NOMO-1 treated with dmso at 0.1 percent for 144 hours (cell line): Measurements from ENCODE around the gene FEM1A.
"Not testable (repeated sequence)": the region's sequence is repeated elsewhere in the genome, so short reads cannot be mapped to it uniquely, and the experiment has no call there.

Experiments used
- DNase-seq: peaks from one replicate; lab custom pipeline; 2025; ENCODE audit not compliant: unreplicated experiment; lab: John Stamatoyannopoulos, UW

The FEM1A gene

GRCh38 chr19:4811328-4812131 is 20.0 kb downstream of the FEM1A start:
- DNase-seq: peak; percentile 64

DNA sequence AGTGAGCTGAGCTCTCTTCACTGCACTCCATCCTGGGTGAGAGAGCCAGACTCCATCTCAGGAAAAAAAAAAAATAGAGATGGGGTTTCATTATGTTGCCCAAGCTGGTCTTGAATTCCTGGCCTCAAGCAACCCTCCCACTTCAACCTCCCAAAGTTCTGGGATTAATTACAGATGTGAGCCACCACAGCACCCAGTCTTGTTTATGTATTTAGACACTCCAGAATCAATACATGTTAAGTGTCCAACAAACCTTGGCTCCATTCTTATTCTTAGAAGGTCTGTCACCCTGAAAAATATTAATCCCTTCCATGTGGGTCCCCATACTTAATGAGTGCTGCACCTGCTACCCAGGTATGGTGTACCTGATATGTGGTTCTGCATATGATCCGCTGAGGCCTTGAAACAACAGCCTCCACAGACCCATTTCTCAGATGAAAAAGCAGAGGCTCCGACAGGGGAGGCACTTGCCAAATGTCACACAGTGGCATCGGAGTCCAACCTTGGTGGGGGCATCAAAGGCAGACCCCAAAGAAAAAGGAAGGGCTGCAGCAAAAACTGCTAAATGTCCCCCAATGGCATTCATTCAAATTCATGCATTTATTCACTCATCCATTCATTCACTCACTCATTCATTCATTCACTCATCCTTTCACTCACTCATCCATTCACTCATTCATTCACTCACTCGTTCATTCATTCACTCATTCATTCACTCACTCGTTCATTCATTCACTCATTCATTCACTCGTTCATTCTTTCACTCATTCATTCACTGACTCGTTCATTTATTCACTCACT is 23.3 kb downstream of the FEM1A start:
- no peak for DNase-seq

DNA sequence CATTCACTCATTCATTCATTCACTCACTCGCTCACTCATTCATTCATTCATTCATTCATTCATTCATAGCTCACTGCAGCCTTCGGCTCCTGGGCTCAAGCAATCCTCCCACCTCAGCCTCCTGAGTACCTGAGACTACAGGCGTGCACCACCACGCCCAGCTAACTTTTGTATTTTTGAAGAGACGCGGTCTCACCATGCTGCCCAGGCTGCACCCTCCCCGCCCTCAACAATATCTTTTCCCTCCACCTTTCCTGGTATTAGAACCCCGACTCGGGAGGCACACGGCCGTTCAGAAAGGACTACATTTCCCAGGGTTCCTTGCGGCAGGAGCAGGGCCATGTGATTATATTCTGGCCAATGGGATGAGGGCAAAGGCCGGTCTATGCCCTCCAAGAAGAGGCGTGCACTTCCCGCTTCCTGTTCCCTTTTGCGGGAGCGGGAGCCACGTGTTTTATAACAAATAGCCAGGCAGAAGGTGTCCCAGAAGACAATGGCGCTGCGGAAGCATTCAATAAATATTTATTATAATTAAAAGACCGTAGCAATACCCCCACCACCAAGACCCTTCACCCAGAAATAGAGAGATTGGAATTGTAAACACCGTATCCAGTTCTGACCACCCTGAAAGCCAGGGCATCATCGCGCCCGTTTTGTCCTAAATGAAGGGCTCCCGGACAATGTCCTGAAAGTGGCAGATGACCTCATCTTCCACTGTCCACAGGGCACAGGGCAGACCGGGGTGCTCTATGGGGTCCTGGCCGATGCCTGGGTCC is 24.1 kb downstream of the FEM1A start:
- peak; percentile 88 for DNase-seq

DNA sequence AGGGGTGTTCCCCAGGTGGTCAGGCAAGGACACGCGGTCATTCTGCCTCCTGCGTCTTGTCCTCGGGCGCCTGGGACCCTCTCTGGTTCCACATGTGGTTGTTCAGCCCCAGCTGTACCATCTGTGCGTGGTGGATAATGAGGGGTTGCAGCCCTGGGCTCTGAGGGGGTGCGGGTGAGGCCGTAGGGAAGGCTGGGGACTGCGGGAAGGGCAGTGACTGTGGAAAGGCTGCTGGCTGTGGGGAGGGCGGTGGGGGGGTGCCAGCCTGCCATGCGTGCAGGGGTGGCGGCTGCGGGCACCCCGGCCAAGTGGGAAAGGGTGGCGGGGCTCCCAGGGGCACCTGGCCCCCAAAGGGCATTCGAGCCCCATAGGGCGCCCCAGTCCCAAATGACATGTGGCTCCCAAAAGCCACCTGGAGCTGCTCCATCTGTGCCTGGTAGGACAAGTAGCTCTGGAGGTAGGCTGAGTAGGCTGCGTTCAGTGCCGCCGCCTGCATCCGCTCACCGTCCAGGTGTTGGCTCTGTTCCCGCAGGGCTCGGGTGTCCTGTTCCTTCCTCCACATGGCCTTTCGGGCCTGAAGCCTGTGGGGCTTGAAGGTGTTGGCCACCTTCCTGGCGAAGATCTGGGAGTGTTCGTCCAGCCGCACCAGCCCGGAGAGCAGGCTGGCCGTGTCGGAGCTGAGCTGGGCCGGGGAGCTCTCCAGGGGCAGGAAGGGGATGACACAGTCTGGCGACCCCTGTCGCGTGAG is 24.8 kb downstream of the FEM1A start:
- no peak for DNase-seq

- no peak for DNase-seq
These were observed 25.4 kb downstream of the FEM1A start for GRCh38 chr19:4816950-4817278.

GRCh38 chr19:4817467-4818277 is 26.1 kb downstream of the FEM1A start:
- DNase-seq: no peak

DNA sequence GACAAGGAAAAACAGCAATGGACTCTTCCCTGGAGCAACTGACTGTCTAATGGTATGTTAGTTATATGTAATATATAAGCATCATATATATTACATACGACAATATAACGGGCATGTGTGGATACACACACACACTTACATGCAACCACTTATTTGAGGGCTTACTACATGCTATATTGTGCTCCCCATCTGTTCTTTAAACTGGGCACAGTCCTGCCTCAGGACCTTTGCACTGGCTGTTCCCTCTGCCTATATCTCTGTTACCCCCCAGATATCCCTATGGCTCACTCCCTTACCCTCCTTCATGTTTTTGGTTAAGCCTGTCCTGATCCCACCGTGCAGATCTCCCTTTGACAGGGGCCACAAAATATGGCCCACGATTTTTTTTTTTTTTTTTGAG is 29.7 kb downstream of the FEM1A start:
- DNase-seq: no peak

DNA sequence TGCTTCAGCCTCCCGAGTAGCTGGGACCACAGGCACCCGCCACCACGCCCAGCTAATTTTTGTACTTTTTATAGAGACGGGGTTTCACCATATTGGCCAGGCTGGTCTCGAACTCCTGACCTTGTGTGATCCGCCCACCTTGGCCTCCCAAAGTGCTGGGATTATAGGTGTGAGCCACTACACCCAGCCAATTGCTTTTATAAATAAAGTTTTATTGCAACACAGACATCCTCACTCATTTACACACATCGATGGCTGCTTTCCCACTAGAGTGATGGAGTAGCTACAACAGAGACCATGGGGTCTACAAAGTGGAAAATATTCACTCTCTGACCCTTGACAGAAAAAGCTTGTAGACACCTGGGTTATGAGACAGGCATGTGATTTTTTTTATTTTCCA is 30.8 kb downstream of the FEM1A start:
- not testable (repeated sequence) for DNase-seq

- DNase-seq: no peak
These were observed 32.0 kb downstream of the FEM1A start for GRCh38 chr19:4823577-4823976.

DNA sequence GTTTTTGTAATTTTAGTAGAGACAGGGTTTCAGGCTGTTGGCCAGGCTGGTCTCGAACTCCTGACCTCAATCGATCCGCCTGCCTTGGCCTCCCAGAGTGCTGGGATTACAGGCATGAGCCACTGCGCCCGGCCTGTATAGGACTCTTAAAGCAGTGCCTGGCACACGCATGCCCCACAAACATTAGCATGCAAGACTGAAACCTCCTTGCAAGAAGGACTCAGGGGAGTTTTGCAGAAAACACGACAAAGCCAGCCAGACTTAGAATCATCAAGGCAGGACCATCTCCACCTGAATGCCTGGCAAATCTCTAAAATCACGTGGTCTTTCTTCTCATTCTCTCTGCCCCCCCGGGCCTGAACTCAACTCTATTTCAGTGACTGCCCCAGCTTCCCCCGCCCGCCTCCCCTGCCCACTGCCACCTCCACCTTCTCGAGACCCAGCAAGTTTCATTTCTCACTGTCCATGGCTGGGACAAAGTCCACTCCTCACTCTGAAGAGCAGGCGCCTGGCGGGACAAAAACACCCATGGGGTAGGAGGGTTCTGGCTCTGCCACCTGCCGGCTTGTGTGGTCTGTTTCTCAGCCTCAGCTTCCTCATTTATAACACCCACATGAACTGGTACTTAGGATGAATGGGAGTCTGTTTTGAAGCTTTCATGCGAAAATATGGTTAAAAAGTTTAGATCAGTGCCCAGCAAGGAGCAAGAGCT is 37.6 kb downstream of the FEM1A start:
- DNase-seq: no peak

- no peak for DNase-seq
These were observed 38.8 kb downstream of the FEM1A start for GRCh38 chr19:4830332-4830731.

GRCh38 chr19:4830768-4831265 is 39.3 kb downstream of the FEM1A start:
- no peak for DNase-seq

DNA sequence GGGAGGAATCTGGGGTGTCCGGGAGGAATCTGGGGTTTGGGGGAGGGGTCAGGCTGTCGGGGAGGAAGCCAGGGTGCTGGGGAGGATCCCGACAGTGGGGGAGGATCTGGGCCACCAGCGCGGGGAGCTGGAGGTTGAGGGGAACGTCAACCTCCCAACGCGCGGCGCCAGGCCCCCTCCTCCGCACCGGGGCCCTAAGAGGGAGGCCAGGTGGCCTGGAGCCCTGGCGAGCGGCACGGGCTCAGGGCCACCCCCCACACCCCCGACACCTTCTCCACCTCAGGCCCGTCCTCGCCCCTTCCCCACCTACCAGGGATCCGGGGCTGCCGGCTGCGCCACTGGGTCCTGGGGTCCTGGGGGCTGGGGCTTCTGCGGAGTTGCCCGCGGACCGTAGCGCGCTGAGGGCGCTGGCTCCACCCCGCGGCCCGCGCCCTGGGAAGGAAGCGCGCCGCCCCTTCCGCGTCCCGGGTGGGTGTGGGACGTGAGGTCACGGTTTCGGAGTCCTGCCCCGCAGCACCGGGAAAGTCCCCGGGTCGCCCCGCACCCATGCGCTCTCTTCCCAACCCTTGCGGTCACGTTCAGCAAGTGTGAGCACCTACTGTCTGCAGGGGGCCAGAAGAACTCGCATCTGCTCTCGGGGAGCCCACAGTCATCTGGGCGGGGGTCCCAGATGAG is 39.9 kb downstream of the FEM1A start, which contains the start of gene TICAM1:
Gene TICAM1 (minus strand): TSS at position 409 of the 675 bp plus-strand sequence. CDS start 13,335 bp downstream, outside the sequence.
- DNase-seq: no peak

DNA sequence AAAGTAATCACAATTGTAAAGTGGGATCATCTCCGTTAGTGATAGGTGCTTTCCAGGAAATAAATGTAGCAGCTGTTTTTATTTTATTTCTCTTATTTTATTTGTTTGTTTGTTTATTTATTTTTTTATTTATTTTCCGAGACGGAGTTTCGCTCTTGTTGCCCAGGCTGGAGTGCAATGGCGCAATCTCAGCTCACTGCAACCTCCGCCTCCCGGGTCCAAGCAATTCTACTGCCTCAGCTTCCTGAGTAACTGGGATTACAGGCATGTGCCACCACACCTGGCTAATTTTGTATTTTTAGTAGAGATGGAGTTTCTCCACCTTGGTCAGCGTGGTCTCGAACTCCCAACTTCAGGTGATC is 40.4 kb downstream of the FEM1A start:
- DNase-seq: not testable (repeated sequence)

DNA sequence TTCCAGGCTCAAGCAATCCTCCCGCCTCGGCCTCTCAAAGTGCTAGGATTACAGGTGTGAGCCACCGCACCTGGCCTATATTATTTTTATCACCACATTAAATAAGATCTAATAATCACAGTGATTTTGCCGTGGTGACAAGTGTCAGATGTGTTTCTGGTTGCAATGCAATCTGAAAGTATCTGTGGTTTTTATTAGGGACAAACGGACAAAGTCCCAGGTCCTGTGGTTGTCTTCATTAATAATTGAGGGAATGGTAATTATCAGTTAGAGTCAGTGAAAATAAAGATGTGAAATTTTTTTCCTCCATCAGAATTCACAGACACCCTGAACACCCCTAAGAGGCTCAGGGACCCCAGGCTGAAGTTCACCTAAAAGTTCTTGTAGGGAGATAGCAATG is 41.2 kb downstream of the FEM1A start:
- DNase-seq: no peak

GRCh38 chr19:4839192-4839591 is 47.7 kb downstream of the FEM1A start:
- DNase-seq: no peak

GRCh38 chr19:4843647-4843965 is 52.1 kb downstream of the FEM1A start:
- no peak for DNase-seq

DNA sequence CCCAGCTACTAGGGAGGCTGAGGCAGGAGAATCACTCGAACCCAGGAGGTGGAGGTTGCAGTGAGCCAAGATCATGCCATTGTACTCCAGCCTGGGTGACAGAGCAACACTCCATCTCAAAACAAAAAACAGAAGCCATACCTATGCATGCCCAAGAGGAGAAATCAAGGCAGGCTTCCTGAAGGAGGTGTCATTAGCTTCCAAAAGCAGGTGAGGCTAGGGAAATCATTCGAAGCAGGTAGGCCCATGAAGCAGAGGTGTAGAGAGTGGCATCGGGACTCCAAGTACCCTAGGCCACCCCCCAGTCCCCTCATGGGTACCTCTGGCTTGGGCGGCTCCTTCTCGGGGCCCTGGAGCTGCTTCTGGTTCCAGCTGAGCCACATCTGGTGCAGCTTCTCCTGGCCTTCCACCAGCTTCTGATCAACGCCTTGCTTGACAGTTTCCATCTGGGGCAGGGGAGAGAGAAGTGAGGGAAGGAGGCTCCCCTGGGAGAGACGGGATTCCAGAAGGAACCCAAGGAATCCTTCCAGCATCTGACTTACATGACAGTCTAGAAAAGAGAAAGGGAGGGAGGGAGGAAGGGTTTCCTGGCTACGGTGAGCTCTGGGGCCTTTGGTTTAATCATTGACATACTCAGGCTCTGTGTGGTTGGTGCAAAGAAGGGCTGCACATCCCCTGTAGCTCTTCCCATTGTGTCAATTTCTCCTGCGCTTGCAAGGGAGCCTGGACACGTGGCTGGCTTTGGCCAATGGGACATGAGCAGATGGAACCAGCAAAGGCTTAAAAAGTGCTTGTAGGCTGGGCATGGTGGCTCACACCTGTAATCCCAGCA is 53.0 kb downstream of the FEM1A start:
- DNase-seq: no peak
